HUDEP-2 (cell line): ENCODE measurements around the gene SMAP1.

ENCODE experiments used
- DNase-seq, 76 experiments: peaks; one replicate each; lab custom pipeline; 2025; ENCODE audit not compliant: unreplicated experiment in 76 of 76; lab: John Stamatoyannopoulos, UW

SMAP1 gene

DNA sequence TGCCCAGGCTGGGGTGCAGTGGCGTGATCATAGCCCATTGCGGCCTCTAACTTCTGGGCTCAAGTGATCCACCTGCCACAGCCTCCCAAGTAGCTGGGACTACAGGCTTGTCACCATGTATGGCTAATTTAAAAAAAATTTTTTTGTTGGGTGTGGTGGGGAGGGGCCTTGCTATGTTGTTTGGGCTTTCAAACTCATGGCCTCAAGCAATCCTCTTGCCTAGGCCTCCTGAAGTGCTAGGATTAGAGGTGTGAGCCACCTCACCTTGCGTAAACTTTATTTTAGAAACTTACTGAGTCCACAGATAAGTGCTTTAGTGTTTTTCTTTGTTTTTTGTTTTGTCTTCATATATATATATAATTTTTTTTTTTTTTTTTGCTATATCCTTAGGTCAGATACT, 9.1 kb downstream of the SMAP1 start:
- DNase-seq: peak in 1 of 76 experiments; percentile 7

DNA sequence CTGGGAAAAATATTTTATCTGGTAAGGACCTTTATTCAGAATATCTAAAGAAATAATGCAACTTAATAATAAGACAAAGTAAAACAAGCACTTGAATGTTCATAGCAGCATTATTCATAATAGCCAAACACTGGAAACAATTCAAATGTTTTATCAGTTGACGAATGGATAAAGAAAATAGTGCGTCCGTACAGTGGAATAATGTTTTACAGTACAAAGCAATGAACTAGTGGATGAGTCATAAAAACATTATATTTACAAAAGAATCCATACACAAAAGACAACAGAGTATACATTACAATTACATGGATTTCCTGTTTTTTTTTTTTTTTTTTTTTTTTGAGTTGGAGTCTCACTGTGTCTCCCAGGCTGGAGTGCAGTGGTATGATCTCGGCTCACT, 12.7 kb downstream of the SMAP1 start:
- no peak for DNase-seq

DNA sequence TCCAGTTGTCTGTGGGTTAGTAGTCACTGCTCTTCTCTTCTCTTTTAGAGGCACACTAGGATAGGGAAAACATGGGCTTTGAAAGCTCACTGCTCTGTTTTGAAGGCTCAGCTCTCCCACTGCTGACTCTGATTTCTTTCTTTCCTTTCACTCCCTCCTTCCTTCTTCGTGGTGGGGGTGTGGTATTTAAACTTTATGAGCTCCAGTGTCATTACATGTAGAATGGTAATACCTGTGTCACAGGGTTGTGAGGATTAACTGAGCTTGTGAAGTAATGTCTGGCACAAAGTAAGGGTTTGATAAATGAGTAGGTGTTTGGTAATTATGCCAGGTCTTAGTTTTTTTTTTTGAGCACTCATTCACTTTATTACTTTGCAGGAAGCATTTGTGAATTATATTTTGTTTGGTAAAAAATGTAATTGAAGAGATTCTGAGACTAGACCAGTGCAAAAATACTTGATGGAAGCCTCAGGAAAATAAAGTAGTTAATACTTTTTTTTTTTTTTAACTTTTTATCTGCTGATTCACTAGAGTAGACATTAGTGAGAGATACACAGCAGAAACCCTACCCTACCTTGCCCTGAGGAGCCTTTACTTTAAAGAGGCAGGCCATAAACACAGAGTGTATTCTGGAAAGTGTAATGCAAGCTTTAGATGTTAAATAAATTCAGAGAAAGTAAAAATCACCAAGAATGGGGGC, 17.3 kb downstream of the SMAP1 start:
- no peak for DNase-seq

DNA sequence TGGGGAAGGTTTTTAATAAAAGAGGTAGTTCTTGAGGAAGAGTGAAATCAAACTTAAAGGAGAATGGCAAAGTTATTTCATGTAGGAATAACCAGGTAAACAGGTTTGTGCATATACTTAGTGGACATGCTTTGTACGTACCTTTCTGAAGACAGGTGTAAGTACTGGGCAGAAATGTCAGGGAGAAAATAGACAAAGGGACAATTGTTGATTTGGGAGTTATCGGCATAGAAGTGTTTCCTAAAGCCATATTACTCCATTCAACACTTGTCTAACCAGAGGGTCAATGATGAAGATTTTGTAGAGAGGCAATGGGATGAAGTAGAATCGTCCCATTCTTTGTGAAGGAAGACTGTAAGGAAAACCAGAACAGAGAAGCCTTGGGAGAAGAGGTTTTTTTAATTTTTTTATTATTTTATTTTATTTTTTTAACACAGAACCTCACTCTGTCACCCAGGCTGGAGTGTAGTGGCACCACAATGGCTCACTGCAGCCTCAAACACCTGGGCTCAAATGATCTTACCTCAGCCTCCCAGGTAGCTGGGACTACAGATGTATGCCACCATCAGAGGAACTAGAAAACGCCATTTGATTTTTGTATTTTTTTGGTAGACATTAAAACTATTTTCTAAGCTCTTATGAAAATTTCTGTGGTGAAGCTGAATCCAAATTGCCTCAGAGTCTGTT, 18.0 kb downstream of the SMAP1 start:
- no peak for DNase-seq

DNA sequence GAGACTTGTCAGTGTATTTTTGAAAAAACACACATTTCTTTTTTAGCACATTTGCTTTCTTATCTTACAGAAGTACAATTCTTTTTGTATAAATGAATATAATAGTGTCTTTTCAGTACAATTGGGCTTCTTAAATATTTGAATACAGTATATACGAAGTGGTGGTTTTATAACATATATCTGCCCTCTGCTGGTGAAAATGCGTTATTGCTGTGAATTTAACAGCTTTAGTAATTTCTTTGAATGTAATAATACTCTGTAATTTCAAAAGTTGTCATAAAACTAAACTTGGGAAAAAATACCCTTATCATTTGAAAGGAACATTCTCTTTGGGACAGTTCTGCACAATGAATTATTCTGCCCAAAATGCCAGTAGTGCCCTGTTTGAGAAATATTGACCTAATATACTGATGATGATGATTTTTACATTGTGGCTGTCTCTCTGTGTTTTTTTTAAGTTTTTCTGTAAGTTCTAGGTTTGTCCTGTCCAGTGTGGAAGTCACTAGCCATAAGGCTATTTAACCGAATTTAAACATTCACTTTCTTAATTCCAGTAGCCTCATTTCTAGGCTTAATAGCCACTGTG, 19.0 kb downstream of the SMAP1 start:
- peak in 10 of 76 experiments; percentile 10 to 47 (median 16) for DNase-seq

DNA sequence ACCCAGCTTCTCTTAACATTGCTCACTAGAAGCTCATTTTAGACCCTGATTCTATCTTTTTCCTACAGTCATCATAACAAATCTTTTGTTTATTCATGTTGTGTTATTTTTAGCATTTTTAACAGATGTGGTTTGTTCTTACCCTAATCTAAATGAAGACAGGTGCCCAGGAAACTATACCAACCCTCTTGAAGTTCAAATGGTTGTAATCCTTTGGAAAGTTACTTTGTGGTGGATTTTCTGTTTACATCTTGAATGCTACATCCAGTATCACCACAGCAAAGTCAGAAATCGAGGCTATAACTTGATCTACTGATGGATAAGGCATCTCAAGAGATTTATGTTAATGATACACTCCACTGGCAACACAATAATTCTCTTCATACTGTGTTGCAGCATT, 26.2 kb downstream of the SMAP1 start:
- no peak for DNase-seq

DNA sequence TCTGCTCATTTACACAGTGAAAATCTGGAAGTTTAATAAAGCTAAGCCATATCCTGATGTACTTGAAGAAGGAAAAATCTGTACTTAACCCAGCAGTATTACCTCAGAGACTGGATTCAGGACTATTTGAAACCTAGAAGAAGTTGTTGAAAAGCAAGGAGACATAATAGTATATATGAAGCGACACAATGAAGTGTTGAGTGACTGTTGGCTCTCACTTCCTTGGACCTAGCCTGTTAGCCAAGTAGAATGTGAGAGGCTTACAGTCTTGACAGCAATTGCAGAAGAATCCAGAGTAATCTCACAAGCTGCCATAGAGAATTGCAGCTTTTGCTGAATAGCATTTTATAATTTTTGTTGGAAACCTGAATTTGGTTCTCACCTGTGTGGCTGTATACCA, 26.7 kb downstream of the SMAP1 start:
- no peak for DNase-seq

DNA sequence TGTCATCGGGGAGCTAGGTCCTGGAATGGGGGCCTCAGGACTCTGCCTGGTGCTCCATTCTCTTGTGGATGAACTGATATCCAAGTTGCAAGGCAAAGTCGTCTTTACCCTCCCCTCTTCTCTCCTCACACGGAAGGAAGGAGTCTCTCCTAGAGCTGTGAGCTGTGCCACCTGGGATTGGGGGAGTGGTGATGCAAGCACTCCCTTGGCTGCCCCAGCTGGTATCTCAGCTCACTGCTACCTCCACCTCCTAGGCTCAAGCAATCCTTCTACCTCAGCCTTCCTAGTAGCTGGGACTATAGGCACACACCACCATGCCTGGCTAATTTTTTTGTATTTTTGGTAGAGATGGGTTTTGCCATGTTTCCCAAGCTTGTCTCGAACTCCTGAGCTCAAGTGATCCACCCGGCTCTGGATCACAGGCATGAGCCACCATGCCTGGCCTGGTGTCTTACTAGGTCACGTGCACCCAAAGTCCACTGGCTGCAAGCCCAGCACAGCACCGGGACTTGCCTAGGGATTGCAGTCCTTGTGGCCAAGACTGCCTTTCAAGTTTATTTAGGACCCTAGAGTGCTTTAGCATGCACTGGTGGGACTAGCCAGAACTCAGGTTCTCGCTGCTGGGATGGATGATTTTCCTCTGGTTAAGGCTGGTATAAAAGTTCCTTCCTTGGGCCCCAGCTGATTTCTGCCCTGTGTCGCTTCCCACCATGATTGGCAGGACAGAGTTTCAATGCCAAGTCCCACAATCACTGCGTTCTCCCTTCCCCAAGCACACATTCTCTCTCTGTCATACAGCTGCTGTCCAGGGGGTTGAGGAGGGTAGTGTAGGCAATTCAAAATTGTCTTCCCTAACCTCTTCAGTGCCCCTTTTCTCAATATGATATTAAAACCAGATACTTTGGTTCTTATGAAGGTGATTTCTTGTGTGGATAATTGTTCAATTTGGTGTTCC, 33.5 kb downstream of the SMAP1 start:
- no peak for DNase-seq

DNA sequence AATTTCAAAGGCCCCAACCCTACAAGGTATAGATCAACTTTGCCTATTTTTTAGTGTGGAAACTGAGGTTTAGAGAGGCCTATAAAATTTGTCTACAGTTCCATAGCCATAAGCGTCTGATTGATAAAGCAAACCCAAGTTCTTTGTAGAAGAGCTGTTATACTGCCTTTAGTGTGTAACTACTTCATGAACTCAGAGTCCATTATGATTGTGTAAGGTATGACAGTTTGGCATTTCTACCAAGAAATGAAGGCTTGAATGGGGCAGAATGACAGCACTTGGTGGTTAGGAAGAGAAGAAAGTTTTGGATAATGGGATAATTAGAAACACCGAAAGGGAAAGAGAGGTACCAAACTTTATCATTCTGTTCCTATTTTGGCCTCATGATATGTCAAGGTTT, 38.1 kb downstream of the SMAP1 start:
- DNase-seq: no peak

DNA sequence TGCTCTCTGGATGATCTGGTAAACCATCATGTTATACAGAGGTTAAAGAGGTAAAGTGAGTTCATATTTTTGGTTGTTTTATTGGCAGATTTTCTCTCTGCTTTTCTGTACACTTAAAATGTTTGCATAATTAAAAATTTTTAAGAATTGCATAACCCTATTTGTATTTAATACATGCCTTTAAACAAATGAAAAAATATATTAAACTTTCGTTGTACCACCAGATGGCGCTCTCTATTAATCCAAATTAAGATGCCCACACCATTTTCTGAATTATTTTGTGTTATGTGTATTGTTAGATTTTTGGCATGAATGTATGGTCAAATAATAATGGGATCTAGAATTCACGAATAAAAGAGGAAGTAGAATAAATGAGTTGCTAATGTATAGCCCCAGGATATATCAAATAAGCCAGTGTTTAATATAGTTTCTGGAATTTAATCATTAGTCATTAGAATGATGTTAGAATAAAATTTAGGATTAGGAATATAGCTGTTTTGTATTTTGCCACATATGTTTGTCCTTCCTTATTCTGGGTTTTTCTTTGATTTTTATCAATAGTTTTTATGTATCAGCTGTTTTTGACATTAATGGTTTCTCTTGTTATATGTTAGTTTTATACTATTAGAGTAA, 38.9 kb downstream of the SMAP1 start:
- peak in 28 of 76 experiments; percentile 14 to 68 (median 38) for DNase-seq

DNA sequence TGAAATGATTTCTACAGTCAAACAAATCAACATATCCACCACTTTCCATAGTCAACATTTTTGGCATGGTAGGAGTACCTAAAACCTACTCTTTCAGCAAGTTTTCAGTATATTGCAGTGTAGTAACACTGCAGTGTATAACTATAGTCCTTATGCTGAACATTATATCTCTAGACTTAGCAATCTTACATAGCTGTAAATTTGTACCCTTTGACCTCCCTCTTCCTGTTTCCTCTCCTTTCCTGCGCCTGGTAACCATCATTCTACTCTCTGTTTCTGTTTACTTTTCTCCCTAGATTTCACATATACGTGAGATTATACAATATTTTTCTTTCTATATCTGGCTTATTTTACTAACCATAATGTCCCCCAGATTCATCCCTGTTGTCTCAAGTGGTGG, 40.2 kb downstream of the SMAP1 start:
- DNase-seq: no peak

DNA sequence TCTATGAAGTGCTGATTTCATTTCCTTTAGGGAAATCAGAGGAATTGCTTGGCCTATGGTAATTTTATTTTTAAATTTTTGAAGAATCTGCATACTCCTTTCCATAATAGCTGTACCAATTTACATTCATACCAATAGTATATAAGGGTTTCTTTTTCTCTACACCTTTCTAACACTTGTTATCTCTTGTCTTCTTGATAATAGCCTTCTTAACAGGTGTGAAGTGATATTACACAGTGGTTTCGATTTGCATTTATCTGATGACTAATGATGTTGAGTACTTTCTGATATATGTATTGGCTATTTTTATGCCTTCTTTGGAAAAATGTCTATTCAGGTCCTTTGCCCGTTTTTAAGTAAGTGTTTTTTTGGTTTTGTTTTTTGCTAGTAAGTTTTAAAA, 40.8 kb downstream of the SMAP1 start:
- no peak for DNase-seq

DNA sequence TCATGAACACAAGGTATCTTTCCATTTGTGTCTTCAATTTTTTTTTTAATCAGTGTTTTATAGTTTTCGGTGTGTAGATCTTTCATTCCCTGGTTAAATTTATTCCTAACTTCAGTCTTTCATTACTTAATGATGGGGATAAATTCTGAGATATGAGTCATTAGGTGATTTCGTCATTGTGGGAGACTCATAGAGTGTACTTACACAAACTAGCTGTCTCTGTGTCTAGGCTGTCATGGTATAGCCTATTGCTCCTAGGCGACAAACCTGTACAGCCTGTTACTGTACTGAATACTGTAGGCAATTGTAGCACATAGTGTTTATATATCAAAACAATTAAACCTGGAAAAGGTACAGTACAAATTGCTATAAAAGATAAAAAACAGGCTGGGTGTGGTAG, 42.1 kb downstream of the SMAP1 start:
- DNase-seq: no peak

DNA sequence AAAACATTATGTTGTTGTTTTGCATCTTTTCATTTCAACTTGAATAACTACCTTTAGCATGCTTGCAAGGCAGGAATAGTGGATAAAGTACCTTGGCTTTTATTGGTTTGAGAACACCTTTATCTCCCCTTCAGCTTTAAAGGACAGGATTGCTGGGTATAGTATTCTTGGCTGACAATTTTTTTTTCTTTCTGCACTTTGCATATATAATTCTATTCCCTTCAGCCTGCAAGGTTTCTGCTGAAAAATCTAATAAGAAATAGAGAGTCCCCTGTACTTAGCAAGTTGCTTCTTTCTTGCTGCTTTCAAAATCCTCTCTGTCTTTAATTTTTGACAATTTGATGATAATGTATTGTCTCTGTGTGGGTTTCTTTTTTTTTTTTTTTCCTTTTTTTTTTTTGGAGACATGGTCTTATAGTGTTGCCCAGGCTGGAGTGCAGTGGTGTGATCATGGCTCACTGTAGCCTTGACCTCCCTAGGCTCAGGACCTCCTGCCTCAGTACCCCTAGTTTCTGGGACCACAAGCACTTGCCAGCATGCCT, 47.1 kb downstream of the SMAP1 start:
- no peak for DNase-seq

DNA sequence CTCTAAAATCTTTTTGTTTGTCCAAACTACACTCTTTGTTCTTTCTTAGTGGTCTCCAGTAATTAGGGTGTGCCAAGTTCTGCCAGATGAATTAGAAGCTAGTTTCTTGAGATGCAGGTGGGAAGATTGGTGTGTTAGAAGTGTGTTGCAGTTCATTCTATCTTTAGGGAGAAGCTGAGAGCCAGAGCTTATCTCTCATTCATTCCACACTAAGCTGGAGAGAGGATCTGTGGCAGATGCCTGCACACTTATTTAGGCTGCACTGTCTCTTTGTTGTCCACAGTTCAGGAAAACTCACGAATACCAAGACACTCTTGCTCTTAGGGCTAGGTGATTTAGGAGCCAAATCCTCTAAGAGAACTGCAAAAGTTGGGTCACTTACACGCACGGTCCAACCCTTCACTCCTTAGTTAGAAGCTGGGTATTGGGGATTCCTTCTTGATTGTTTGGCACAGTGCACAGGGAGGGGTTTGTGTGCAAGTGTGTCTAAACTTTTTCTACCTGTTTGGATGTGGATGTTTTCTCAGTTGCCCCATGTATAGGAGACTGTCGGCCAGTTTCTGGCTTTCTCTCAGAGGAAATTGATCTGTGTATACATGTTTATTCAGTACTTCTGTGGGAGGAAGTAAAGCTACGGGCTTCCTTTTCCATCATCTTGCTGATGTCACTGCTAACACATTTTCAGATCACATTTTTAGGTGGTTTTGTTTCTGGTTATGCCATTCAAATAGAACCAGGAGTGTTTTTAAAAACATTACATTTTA, 49.5 kb downstream of the SMAP1 start:
- no peak for DNase-seq

DNA sequence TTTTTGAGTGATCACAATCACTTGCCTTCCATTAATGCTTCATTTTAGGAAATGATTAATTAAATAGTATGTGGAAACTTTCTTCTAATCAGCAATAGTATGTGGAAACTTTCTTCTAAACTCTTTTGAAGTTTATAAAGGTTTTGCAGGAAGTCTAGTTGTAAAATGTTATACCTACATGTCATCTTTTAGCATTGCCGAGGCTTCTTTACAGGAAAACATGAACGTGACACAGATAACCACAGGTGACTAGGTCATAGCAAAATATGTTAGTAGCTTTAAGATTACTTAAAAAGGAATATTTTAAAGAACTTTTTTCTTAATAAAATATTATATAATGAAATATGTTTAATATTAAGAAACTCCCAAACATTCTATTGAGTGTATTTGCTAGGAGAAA, 56.8 kb downstream of the SMAP1 start:
- DNase-seq: no peak

DNA sequence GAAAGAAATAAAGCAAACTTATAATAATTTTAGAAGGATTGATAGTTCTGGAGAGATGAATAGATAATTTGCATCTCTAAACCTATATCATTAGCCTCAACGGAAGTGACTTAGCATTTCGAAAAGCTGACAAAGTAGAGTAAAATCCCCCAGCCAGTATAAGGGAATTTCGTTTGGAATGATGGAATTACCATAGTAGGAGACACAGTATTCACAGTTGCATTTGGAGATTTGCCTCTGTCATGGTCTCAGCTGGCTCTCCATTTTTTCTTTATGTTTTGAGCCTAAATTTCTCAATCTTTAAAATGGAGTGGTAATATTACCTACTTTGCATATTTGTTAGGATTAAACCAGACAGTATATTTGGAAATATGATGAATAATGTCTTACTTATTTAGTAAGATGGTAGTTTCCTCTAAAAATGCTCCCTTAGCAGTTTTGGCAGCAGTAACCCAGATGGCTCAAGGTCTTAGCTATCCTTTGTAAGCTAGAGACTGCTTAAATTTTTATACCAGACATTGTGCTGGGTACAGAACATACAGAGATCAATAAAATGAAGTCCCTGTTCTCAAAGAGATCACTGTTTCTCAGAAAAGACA, 58.2 kb downstream of the SMAP1 start:
- no peak for DNase-seq

DNA sequence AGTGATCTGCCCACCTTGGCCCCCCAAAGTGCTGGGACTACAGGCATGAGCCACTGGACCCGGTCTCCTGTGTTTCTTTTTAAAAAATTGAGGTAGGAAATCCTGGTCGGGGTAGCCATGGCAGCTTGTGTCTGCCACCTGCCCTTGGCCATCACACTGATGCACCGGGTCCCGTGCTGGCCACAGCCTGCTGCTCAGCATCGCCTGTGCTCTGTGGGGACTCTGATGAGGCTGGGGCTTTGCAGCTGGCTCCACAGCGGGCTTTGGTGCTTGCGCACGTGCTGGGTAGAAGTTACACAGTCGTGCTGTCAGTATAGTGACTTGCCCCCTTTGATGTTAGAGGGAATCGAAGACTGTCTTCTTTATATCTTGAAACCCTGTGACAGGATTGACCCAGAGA, 66.7 kb downstream of the SMAP1 start:
- no peak for DNase-seq

DNA sequence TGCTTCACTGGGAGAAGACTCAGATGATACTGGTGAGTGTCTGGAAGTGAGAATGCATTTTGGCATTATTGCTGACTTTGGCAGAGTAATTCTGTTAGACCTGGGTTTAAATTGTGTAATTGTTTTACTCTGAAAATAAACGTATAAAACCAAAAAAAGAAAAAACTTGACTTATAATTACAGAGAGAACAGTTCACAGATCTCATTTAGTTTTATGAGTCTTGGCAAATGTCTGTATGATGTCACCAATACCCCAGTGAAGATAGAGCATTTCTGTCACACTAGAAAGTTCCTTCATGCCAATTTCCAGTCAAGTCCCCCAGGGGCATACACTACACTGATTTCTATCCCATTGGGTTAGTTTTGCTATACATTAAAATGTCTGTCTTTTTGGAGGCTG, 67.3 kb downstream of the SMAP1 start:
- DNase-seq: no peak
